Measurements from ENCODE around the gene CACNA1C.
"Not testable (repeated sequence)": the region's sequence is repeated elsewhere in the genome, so short reads cannot be mapped to it uniquely, and the experiment has no call there.

The CACNA1C gene

GRCh38 chr12:2239381-2239871 is 186.6 kb downstream of the CACNA1C start:
- DNase-seq, result no peak

GRCh38 chr12:2240390-2240789 is 187.6 kb downstream of the CACNA1C start:
- no peak for DNase-seq

GRCh38 chr12:2240984-2241383 is 188.2 kb downstream of the CACNA1C start:
- no peak for DNase-seq

- no peak for DNase-seq
Measured at GRCh38 chr12:2242216-2242615, 189.4 kb downstream of the CACNA1C start.

- no peak for DNase-seq
Measured at GRCh38 chr12:2242816-2243215, 190.0 kb downstream of the CACNA1C start.

GRCh38 chr12:2243275-2243674 is 190.5 kb downstream of the CACNA1C start:
- DNase-seq, result no peak

GRCh38 chr12:2244013-2244861 is 191.4 kb downstream of the CACNA1C start:
- no peak for DNase-seq

GRCh38 chr12:2246358-2246757 is 193.6 kb downstream of the CACNA1C start:
- DNase-seq, result no peak

GRCh38 chr12:2247120-2247519 is 194.3 kb downstream of the CACNA1C start:
- no peak for DNase-seq

GRCh38 chr12:2247596-2247995 is 194.8 kb downstream of the CACNA1C start:
- DNase-seq, result no peak

- no peak for DNase-seq
Measured at GRCh38 chr12:2248087-2248900, 195.5 kb downstream of the CACNA1C start.

GRCh38 chr12:2248901-2249381 is 196.2 kb downstream of the CACNA1C start:
- no peak for DNase-seq

GRCh38 chr12:2250797-2251196 is 198.0 kb downstream of the CACNA1C start:
- no peak for DNase-seq

- DNase-seq, result no peak
Measured at GRCh38 chr12:2251526-2252209, 198.9 kb downstream of the CACNA1C start.

GRCh38 chr12:2255311-2255710 is 202.5 kb downstream of the CACNA1C start:
- DNase-seq, result no peak

- not testable (repeated sequence) for DNase-seq
Measured at GRCh38 chr12:2255731-2256130, 202.9 kb downstream of the CACNA1C start.

- DNase-seq, result no peak
Measured at GRCh38 chr12:2256453-2256852, 203.7 kb downstream of the CACNA1C start.

GRCh38 chr12:2256915-2257314 is 204.1 kb downstream of the CACNA1C start:
- DNase-seq, result no peak

- DNase-seq, result no peak
Measured at GRCh38 chr12:2258025-2258424, 205.2 kb downstream of the CACNA1C start.

- DNase-seq, result no peak
Measured at GRCh38 chr12:2259369-2259768, 206.6 kb downstream of the CACNA1C start.

- no peak for DNase-seq
Measured at GRCh38 chr12:2260441-2260840, 207.7 kb downstream of the CACNA1C start.

- DNase-seq, result no peak
Measured at GRCh38 chr12:2261708-2262107, 208.9 kb downstream of the CACNA1C start.

GRCh38 chr12:2262449-2262848 is 209.7 kb downstream of the CACNA1C start:
- no peak for DNase-seq

Measured in activated CD8-positive, alpha-beta memory T cell treated with anti-CD3 and anti-CD28 coated beads, Interleukin-2, amount 50 U/mL, for 48 hours (primary cell).